Mesenchymal stem cell (in vitro differentiated cells and primary cell): Measurements from ENCODE around the gene TMEM33.

Experiments used
- DNase-seq: peaks from one replicate; pipeline ENCODE4 v3.0.0-alpha.2; 2013
- H2AFZ ChIP-seq: one replicate; pipeline ENCODE4 v1.6.1; 2013; ENCODE audit warnings: low read depth, mild to moderate bottlenecking, control low read depth, inconsistent platforms, low read length, moderate library complexity
- H2AK5ac ChIP-seq: 2 replicates; pipeline ENCODE4 v1.6.1; 2013; ENCODE audit warnings: low read length, moderate library complexity, mild to moderate bottlenecking, inconsistent platforms; ENCODE audit not compliant: severe bottlenecking
- H2BK120ac ChIP-seq: one replicate; pipeline ENCODE4 v1.6.1; 2013; ENCODE audit warnings: low read depth, mild to moderate bottlenecking, inconsistent platforms, low read length, moderate library complexity
- H2BK12ac ChIP-seq, 2 experiments: one replicate each; pipeline ENCODE4 v1.6.1; 2013; ENCODE audit warnings: inconsistent platforms in 2 of 2, low read length in 2 of 2, mild to moderate bottlenecking in 2 of 2, moderate library complexity in 2 of 2, control low read depth in 1 of 2
- H2BK15ac ChIP-seq: one replicate; pipeline ENCODE4 v1.6.1; 2013; ENCODE audit warnings: mild to moderate bottlenecking, low read depth, inconsistent platforms; ENCODE audit not compliant: poor library complexity, severe bottlenecking
- H2BK5ac ChIP-seq: 2 replicates; pipeline ENCODE4 v1.6.1; 2013; ENCODE audit warnings: low read depth, mild to moderate bottlenecking, low read length, control low read depth, inconsistent platforms; ENCODE audit not compliant: poor library complexity, severe bottlenecking
- H3K14ac ChIP-seq, 2 experiments: one replicate each; pipeline ENCODE4 v1.6.1; 2013; ENCODE audit warnings: inconsistent platforms in 2 of 2, low read length in 2 of 2, control low read depth in 1 of 2, mild to moderate bottlenecking in 1 of 2, moderate library complexity in 1 of 2
- H3K18ac ChIP-seq, 2 experiments: one replicate each; pipeline ENCODE4 v1.6.1; 2013; ENCODE audit warnings: inconsistent platforms in 2 of 2, low read length in 2 of 2, control low read depth in 1 of 2, low read depth in 1 of 2, mild to moderate bottlenecking in 1 of 2
- H3K23ac ChIP-seq, 2 experiments: one replicate each; pipeline ENCODE4 v1.6.1; 2013; ENCODE audit warnings: inconsistent platforms in 2 of 2, low read length in 2 of 2, mild to moderate bottlenecking in 2 of 2, moderate library complexity in 2 of 2, control low read depth in 1 of 2
- H3K27ac ChIP-seq: 2 replicates; pipeline ENCODE4 v1.5.1; 2013; ENCODE audit warnings: mild to moderate bottlenecking, moderate library complexity, low read length, control low read depth, inconsistent platforms; ENCODE audit not compliant: poor library complexity, severe bottlenecking
- H3K27me3 ChIP-seq, 2 experiments: 2 replicates each; pipeline versions ENCODE4 v1.6.1 to v1.7.0; 2013; ENCODE audit warnings: low read length in 2 of 2, mild to moderate bottlenecking in 2 of 2, moderate library complexity in 2 of 2, control low read depth in 1 of 2, inconsistent platforms in 1 of 2; ENCODE audit not compliant: control insufficient read depth in 1 of 2, insufficient read depth in 1 of 2
- H3K36me3 ChIP-seq, 2 experiments: 2 replicates each; pipeline versions ENCODE4 v1.6.1 to v1.7.0; 2013; ENCODE audit warnings: low read length in 2 of 2, control low read depth in 1 of 2, inconsistent platforms in 1 of 2, low read depth in 1 of 2, mild to moderate bottlenecking in 1 of 2; ENCODE audit not compliant: insufficient read depth in 2 of 2, control insufficient read depth in 1 of 2
- H3K4ac ChIP-seq, 2 experiments: one replicate each; pipeline ENCODE4 v1.6.1; 2013; ENCODE audit warnings: inconsistent platforms in 2 of 2, low read length in 2 of 2, mild to moderate bottlenecking in 2 of 2, moderate library complexity in 2 of 2, control low read depth in 1 of 2, low read depth in 1 of 2
- H3K4me1 ChIP-seq: 2 replicates; pipeline ENCODE4 v1.6.1; 2013; ENCODE audit warnings: low read depth, low read length, control low read depth; ENCODE audit not compliant: control insufficient read depth, insufficient read depth
- H3K4me2 ChIP-seq: 2 replicates; pipeline ENCODE4 v1.6.1; 2013; ENCODE audit warnings: low read length, mild to moderate bottlenecking, inconsistent platforms; ENCODE audit not compliant: poor library complexity, severe bottlenecking
- H3K4me3 ChIP-seq, 2 experiments: 2 replicates each; pipeline versions ENCODE4 v1.5.1 to v1.7.0; 2013; ENCODE audit warnings: low read length in 2 of 2, mild to moderate bottlenecking in 2 of 2, control low read depth in 1 of 2, low read depth in 1 of 2; ENCODE audit not compliant: insufficient read depth in 1 of 2
- H3K79me1 ChIP-seq: replicated peaks from 2 replicates; pipeline ENCODE4 v1.6.1; 2013; ENCODE audit warnings: mild to moderate bottlenecking, control low read depth, low read length, inconsistent platforms; ENCODE audit not compliant: poor library complexity, severe bottlenecking
- H3K9ac ChIP-seq: 2 replicates; pipeline ENCODE4 v1.7.0; 2013; ENCODE audit warnings: mild to moderate bottlenecking, low read length, moderate library complexity
- H3K9me3 ChIP-seq: 2 replicates; pipeline ENCODE4 v1.7.0; 2013; ENCODE audit warnings: mild to moderate bottlenecking, low read length; ENCODE audit not compliant: control insufficient read depth
- H4K8ac ChIP-seq: one replicate; pipeline ENCODE4 v1.6.1; 2013; ENCODE audit warnings: inconsistent platforms, mild to moderate bottlenecking, low read length, moderate library complexity
- H4K91ac ChIP-seq: one replicate; pipeline ENCODE4 v1.6.1; 2013; ENCODE audit warnings: mild to moderate bottlenecking, low read length, inconsistent platforms
- WGBS: methylation state at CpG from one replicate; pipeline ENCODE4 v1.1.7; 2013; ENCODE audit warnings: mixed read lengths; 5-methylcytosine and 5-hydroxymethylcytosine counted together

The TMEM33 gene

DNA sequence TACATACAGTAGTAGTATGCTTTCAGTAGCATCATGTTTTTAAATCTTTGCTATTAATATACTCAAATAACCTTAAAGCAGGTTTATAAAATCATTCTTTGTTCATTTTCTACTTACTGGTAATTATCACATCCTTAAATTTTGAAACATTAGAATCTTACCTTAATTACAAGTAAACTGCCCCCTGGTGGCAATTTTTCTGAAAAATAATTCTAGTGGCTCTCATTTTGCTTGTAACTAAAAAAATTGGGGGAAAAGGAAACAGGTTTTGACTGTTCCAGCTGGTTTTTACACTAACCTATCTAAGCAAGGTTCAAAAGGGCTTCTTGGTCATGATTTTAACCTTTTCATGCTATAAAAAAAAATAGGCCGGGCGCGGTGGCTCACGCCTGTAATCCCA, 27.9 kb downstream of the TMEM33 start:
- Histone ChIP-seq H3K4me1 (no peaks in the 10 kb centered on the region), H3K4me2 (no peak overlapping the region), H3K4me3 (no peak overlapping the region), H3K23ac (no peak overlapping the region), H3K14ac (no peak overlapping the region), H2BK15ac (no peak overlapping the region), H2BK12ac (no peak overlapping the region), H2AFZ (no peak overlapping the region), H3K27me3 (no peaks in the 10 kb centered on the region), H3K79me1 (no peaks in the 10 kb centered on the region), H2BK5ac (no peak overlapping the region), H3K36me3 (peaks cover 0 to 6% of the 10 kb centered on the region in 2 experiments), H4K8ac (no peak overlapping the region), H2AK5ac (no peak overlapping the region), H3K9me3 (no peaks in the 10 kb centered on the region), H4K91ac (no peak overlapping the region), H3K4ac (no peak overlapping the region), H2BK120ac (no peak overlapping the region), H3K18ac (no peak overlapping the region), H3K9ac (no peak overlapping the region), H3K27ac (no peak overlapping the region)
- WGBS, result 96% methylated on average over 4 of the region's 4 CpGs
- peak; percentile 44 for DNase-seq

DNA sequence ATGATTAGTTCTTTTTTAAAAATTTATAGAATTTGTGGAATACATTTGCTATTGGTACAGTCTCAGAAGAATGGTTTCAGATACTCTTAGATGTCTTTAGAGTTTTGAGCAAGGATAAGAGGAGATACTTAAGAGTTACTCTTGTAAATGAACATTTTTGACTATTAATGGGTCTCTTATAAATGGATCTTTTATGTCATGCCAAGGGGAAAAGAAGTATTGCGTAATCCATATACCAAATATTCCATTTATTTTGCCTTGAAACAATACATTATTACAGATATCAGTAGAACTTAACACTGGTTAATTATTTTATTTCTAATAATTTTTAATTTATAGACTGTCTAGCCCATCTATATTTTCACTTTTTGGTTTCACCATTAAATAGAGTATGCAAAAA, 29.2 kb downstream of the TMEM33 start:
- Histone ChIP-seq H3K9ac (no peak overlapping the region), H3K4me2 (no peak overlapping the region), H4K8ac (no peak overlapping the region), H3K27me3 (no peaks in the 10 kb centered on the region), H2BK12ac (no peak overlapping the region), H3K4me3 (no peak overlapping the region), H4K91ac (no peak overlapping the region), H3K4ac (no peak overlapping the region), H3K14ac (no peak overlapping the region), H2AFZ (no peak overlapping the region), H2AK5ac (no peak overlapping the region), H2BK120ac (no peak overlapping the region), H3K36me3 (peaks cover 0 to 4% of the 10 kb centered on the region in 2 experiments), H3K27ac (no peak overlapping the region), H3K79me1 (no peaks in the 10 kb centered on the region), H3K4me1 (no peaks in the 10 kb centered on the region), H2BK15ac (no peak overlapping the region), H3K23ac (no peak overlapping the region), H3K18ac (no peak overlapping the region), H3K9me3 (peaks cover 4% of the 10 kb centered on the region), H2BK5ac (no peak overlapping the region)
- no peak for DNase-seq
- WGBS, result no CpG with 5 or more reads among the region's 1 CpG

DNA sequence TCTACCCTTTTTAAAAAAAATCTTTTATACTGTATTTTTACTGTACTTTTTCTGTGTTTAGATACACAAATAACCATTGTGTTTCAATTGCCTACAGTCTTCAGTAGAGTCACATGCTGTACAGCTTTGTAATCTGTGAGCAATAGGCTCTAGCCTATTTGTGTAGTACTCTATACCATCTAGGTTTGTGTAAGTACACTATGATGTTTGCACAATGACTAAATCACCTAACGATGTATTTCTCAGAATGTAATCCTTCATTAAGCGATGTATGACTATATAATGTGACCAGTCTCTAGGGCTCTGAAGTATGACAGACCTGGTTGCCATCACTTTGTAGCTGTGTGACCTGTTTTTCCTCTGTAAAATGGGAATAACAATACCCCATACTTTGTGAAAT, 32.2 kb downstream of the TMEM33 start:
- Histone ChIP-seq H3K27me3 (no peaks in the 10 kb centered on the region), H2BK15ac (no peak overlapping the region), H3K79me1 (no peaks in the 10 kb centered on the region), H4K8ac (no peak overlapping the region), H3K9ac (no peak overlapping the region), H3K4me3 (no peak overlapping the region), H3K18ac (no peak overlapping the region), H4K91ac (no peak overlapping the region), H3K36me3 (no peaks in the 10 kb centered on the region), H2AFZ (no peak overlapping the region), H3K4ac (no peak overlapping the region), H2BK5ac (no peak overlapping the region), H3K14ac (no peak overlapping the region), H2BK12ac (no peak overlapping the region), H3K4me1 (no peaks in the 10 kb centered on the region), H3K4me2 (no peak overlapping the region), H2BK120ac (no peak overlapping the region), H2AK5ac (no peak overlapping the region), H3K23ac (no peak overlapping the region), H3K27ac (no peak overlapping the region), H3K9me3 (peaks cover 4% of the 10 kb centered on the region)
- WGBS, result 100% methylated on average over 2 of the region's 2 CpGs
- DNase-seq, result no peak

DNA sequence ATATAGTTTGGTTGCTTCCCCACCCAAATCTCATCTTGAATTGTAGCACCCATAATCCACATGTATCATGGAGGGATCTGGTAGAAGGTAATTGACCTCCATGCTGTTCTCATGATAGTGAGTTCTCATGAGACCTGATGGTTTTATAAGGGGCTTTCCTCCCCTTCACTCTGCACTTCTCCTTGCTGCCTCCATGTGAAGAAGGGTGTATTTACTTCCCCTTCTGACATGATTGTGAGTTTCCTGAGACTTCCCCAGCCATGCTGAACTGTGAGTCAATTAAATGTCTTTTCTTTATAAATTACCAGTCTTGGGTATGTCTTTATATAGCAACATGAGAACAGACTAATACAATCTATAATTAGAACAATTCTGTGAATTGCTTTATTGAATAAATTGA, 34.4 kb downstream of the TMEM33 start:
- Histone ChIP-seq H4K8ac (no peak overlapping the region), H2AFZ (no peak overlapping the region), H2BK12ac (no peak overlapping the region), H3K4me1 (no peaks in the 10 kb centered on the region), H3K4ac (no peak overlapping the region), H3K79me1 (no peaks in the 10 kb centered on the region), H4K91ac (no peak overlapping the region), H3K4me3 (no peak overlapping the region), H2AK5ac (no peak overlapping the region), H3K23ac (no peak overlapping the region), H3K14ac (no peak overlapping the region), H2BK120ac (no peak overlapping the region), H3K27ac (no peak overlapping the region), H3K36me3 (no peaks in the 10 kb centered on the region), H2BK15ac (no peak overlapping the region), H3K18ac (no peak overlapping the region), H3K4me2 (no peak overlapping the region), H3K9me3 (peaks cover 4% of the 10 kb centered on the region), H2BK5ac (no peak overlapping the region), H3K9ac (no peak overlapping the region), H3K27me3 (no peaks in the 10 kb centered on the region)
- no peak for DNase-seq
